ENCODE results near the gene ANKRD27. TPM values are rescaled to one million over a fixed set of nuclear protein-coding genes. Genes with fewer than 3 reads are reported as not detected.

ANKRD27 gene
- total RNA-seq, 1 experiment from 2014 or later: 40.8 TPM

DNA sequence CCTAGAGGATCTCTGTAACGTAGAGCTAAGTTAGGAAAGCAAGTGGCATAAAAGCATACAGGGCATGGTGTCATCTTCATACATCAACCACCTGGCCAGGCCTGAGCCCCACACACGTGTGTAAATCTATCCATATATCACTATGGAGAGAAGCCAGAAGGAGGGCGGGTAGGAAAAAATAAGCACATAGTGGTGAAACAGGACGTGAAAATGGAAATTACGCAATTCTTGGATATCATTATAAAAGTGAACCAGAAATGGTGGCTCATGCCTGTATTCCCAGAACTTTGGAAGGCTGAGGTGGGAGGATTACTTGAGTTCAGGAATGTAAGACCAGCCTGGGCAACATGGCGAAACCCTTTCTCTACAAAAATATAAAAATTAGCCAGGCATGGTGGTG, 50.6 kb downstream of the ANKRD27 start:
- no peaks in the 10 kb centered on the region for H3K4me1 Mint-ChIP-seq (ENCODE audit: low read depth, unreplicated experiment)
- intact Hi-C loops (cut with micrococcal nuclease; ENCODE audit: unreplicated experiment): no loop called here
- no TSS peak for BruUV-seq (replicated peaks)
- no peaks in the 10 kb centered on the region for H3K9me3 Mint-ChIP-seq (ENCODE audit: low read depth, unreplicated experiment)
- no peaks in the 10 kb centered on the region for H3K27me3 Mint-ChIP-seq (ENCODE audit: unreplicated experiment)
- TF ChIP-seq, protein P1, sequence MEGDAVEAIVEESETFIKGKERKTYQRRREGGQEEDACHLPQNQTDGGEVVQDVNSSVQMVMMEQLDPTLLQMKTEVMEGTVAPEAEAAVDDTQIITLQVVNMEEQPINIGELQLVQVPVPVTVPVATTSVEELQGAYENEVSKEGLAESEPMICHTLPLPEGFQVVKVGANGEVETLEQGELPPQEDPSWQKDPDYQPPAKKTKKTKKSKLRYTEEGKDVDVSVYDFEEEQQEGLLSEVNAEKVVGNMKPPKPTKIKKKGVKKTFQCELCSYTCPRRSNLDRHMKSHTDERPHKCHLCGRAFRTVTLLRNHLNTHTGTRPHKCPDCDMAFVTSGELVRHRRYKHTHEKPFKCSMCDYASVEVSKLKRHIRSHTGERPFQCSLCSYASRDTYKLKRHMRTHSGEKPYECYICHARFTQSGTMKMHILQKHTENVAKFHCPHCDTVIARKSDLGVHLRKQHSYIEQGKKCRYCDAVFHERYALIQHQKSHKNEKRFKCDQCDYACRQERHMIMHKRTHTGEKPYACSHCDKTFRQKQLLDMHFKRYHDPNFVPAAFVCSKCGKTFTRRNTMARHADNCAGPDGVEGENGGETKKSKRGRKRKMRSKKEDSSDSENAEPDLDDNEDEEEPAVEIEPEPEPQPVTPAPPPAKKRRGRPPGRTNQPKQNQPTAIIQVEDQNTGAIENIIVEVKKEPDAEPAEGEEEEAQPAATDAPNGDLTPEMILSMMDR (IDR thresholded peaks at IDR 0.05; ENCODE audit: unreplicated experiment): no peak
- H3K4me3 Mint-ChIP-seq (ENCODE audit: low read depth, unreplicated experiment): no peak overlapping the region
- no peak overlapping the region for H3K27ac Mint-ChIP-seq (ENCODE audit: unreplicated experiment)
- H3K36me3 Mint-ChIP-seq (ENCODE audit: insufficient read depth, unreplicated experiment): peaks cover 49% of the 10 kb centered on the region
- no peak for DNase-seq
- CTCF ChIA-PET: no interaction called here

DNA sequence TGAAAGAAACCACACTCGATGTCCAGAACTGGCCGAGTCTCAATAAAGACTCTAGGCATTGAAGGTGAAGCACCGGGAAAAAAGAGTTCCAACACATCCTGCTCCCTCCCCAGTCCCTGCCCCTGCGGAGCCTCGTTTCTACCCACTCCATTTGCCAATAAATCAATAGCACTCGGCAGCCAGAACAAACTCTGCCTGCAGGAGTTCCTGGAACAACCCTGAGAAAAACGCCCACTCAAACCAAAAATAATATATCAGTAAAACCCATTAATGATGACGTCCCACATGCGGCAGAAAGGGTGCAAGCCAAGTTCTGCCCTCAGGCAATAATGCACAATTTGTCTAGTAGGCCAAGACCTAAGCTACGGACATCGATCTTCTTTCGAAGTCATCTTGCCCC, 53.0 kb downstream of the ANKRD27 start:
- H3K27ac Mint-ChIP-seq (ENCODE audit: unreplicated experiment): no peak overlapping the region
- no peaks in the 10 kb centered on the region for H3K4me1 Mint-ChIP-seq (ENCODE audit: low read depth, unreplicated experiment)
- peaks cover 44% of the 10 kb centered on the region for H3K36me3 Mint-ChIP-seq (ENCODE audit: insufficient read depth, unreplicated experiment)
- BruUV-seq (replicated peaks): no TSS peak
- H3K4me3 Mint-ChIP-seq (ENCODE audit: low read depth, unreplicated experiment): no peak overlapping the region
- H3K27me3 Mint-ChIP-seq (ENCODE audit: unreplicated experiment): no peaks in the 10 kb centered on the region
- intact Hi-C loops (cut with micrococcal nuclease; ENCODE audit: unreplicated experiment): no loop called here
- no peak for DNase-seq
- CTCF ChIA-PET: interaction anchor here (0.5 kb wide), 1 partner anchor 172 kb away, joined by 3 read pairs; no protein-coding TSS in a partner anchor
- H3K9me3 Mint-ChIP-seq (ENCODE audit: low read depth, unreplicated experiment): no peaks in the 10 kb centered on the region
- TF ChIP-seq, protein P1 (IDR thresholded peaks at IDR 0.05; ENCODE audit: unreplicated experiment): no peak

DNA sequence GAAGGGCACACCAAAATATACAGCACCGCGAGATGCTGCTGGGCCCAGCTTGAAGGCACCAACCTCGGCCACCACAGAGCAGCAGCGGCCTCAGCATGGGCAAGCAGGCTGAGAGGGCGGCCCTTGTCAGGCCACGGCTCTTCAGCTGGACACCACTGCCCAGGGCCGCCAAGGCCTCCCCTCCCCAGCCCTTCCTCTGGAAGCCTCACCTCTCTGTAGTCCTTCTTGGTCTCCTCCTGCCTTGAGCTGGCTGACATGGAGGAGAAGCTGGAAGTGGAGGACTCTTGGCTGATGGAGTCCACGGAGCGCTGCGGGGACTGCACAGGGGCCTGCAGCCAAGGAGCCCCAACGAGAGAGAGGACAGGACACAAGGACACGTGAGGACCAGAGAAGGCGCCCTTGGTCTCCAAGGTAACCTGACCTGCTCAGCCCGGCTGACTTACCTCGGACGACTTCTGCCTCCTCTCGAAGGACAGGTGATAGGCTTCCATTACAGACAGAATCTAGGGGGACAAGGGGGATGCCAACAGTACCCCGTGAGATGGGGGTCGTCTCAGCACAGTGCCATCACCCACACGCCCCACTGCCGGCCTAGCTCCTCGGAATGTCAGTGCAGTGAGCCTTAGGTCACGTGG, 55.8 kb downstream of the ANKRD27 start:
- H3K36me3 Mint-ChIP-seq (ENCODE audit: insufficient read depth, unreplicated experiment): peaks cover 58% of the 10 kb centered on the region
- BruUV-seq (replicated peaks): no TSS peak
- no peak overlapping the region for H3K27ac Mint-ChIP-seq (ENCODE audit: unreplicated experiment)
- H3K27me3 Mint-ChIP-seq (ENCODE audit: unreplicated experiment): no peaks in the 10 kb centered on the region
- H3K4me3 Mint-ChIP-seq (ENCODE audit: low read depth, unreplicated experiment): no peak overlapping the region
- CTCF ChIA-PET: no interaction called here
- TF ChIP-seq, protein P1 (IDR thresholded peaks at IDR 0.05; ENCODE audit: unreplicated experiment): no peak
- H3K4me1 Mint-ChIP-seq (ENCODE audit: low read depth, unreplicated experiment): no peaks in the 10 kb centered on the region
- intact Hi-C loops (cut with micrococcal nuclease; ENCODE audit: unreplicated experiment): no loop called here
- no peak for DNase-seq
- H3K9me3 Mint-ChIP-seq (ENCODE audit: low read depth, unreplicated experiment): no peaks in the 10 kb centered on the region

DNA sequence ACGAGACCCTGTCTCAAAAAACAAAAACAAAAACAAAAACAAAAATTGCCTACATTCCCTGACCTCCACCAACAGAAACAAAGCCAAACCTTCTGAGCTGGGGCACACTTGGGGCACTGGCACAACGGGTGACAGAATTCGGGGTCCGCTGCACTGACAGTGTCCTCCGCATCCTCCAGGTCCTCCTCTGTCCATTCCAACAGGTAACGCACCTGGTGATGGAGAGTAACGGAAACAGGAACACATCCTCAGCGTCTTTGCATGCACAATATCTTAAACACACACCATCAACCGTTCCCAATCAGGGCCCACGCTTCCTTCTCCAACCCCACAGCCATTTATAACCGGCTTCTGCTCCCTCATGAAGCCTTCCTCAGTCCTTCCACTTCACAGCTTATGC, 59.4 kb downstream of the ANKRD27 start:
- H3K27me3 Mint-ChIP-seq (ENCODE audit: unreplicated experiment): no peaks in the 10 kb centered on the region
- DNase-seq: no peak
- H3K36me3 Mint-ChIP-seq (ENCODE audit: insufficient read depth, unreplicated experiment): peaks cover 40% of the 10 kb centered on the region
- no peak overlapping the region for H3K4me3 Mint-ChIP-seq (ENCODE audit: low read depth, unreplicated experiment)
- CTCF ChIA-PET: no interaction called here
- BruUV-seq (replicated peaks): no TSS peak
- no peaks in the 10 kb centered on the region for H3K4me1 Mint-ChIP-seq (ENCODE audit: low read depth, unreplicated experiment)
- intact Hi-C loops (cut with micrococcal nuclease; ENCODE audit: unreplicated experiment): no loop called here
- no peaks in the 10 kb centered on the region for H3K9me3 Mint-ChIP-seq (ENCODE audit: low read depth, unreplicated experiment)
- TF ChIP-seq, protein P1 (IDR thresholded peaks at IDR 0.05; ENCODE audit: unreplicated experiment): no peak
- H3K27ac Mint-ChIP-seq (ENCODE audit: unreplicated experiment): no peak overlapping the region

All from Calu3 (cell line).